ENCODE results near the gene AUTS2.

- TF ChIP-seq, protein P1, sequence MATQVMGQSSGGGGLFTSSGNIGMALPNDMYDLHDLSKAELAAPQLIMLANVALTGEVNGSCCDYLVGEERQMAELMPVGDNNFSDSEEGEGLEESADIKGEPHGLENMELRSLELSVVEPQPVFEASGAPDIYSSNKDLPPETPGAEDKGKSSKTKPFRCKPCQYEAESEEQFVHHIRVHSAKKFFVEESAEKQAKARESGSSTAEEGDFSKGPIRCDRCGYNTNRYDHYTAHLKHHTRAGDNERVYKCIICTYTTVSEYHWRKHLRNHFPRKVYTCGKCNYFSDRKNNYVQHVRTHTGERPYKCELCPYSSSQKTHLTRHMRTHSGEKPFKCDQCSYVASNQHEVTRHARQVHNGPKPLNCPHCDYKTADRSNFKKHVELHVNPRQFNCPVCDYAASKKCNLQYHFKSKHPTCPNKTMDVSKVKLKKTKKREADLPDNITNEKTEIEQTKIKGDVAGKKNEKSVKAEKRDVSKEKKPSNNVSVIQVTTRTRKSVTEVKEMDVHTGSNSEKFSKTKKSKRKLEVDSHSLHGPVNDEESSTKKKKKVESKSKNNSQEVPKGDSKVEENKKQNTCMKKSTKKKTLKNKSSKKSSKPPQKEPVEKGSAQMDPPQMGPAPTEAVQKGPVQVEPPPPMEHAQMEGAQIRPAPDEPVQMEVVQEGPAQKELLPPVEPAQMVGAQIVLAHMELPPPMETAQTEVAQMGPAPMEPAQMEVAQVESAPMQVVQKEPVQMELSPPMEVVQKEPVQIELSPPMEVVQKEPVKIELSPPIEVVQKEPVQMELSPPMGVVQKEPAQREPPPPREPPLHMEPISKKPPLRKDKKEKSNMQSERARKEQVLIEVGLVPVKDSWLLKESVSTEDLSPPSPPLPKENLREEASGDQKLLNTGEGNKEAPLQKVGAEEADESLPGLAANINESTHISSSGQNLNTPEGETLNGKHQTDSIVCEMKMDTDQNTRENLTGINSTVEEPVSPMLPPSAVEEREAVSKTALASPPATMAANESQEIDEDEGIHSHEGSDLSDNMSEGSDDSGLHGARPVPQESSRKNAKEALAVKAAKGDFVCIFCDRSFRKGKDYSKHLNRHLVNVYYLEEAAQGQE (IDR thresholded peaks at IDR 0.05; ENCODE audit: borderline replicate concordance), result no peak
- TF ChIP-seq CTCF (IDR thresholded peaks at IDR 0.05; ENCODE audit: poor library complexity, severe bottlenecking) (no peak), EP300 (conservative IDR thresholded peaks at IDR 0.05; ENCODE audit: poor library complexity, severe bottlenecking) (no peak), RAD21 (conservative IDR thresholded peaks at IDR 0.05) (no peak), TAF1 (IDR thresholded peaks at IDR 0.05; ENCODE audit: low read depth) (no peak), EZH2 (IDR thresholded peaks at IDR 0.05; ENCODE audit: borderline replicate concordance, insufficient read depth, low read length, poor library complexity, severe bottlenecking) (no peak), POLR2AphosphoS5 (IDR thresholded peaks at IDR 0.05) (no peak), SMC3 (conservative IDR thresholded peaks at IDR 0.05; ENCODE audit: poor library complexity) (no peak), MXI1 (conservative IDR thresholded peaks at IDR 0.05; ENCODE audit: poor library complexity, severe bottlenecking) (no peak)
Observed at GRCh38 chr7:70836279-70836678, 1238.0 kb downstream of the AUTS2 start.
